SK-N-MC (cell line): ENCODE data around the gene OARD1.

Source experiments
- EZH2 ChIP-seq: fragments of 200-600 bp; sonication (generic); IDR thresholded peaks from one replicate; pipeline ENCODE4 v1.6.1; 2017; ENCODE audit warnings: antibody characterized with exemption
- FOXP2 ChIP-seq: optimal IDR thresholded peaks from 2 replicates; pipeline ENCODE3; 2011; ENCODE audit warnings: mild to moderate bottlenecking, moderate library complexity; ENCODE audit not compliant: insufficient read depth; ENCODE audit errors: extremely low read length, control extremely low read depth
- POLR2AphosphoS5 ChIP-seq: IDR thresholded peaks from 2 replicates; pipeline ENCODE4 v1.6.1; 2012; ENCODE audit warnings: mild to moderate bottlenecking, low read depth, low read length, borderline replicate concordance

DNA sequence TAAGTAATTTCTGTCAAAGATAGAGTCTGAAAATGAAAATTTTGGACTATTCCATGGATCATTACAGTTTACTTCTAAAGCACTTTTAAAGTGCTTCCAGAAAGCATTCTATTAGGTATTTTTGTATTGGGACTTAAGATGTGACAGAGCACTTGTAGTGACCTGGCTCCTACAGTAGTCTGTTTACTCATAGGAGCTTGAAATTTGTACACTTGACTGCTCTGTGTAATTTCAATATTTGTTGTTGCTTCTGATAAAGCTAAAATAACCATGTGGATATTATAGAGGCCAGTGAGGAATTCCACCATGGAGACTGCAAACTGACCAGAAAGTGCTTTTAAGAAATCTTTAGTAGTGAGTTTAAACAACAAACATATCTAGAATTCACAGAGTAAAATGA is 10.9 kb upstream of the OARD1 start:
- no peak for TF ChIP-seq POLR2AphosphoS5
- no peak for TF ChIP-seq EZH2
- TF ChIP-seq FOXP2: no peak
